Gastroesophageal sphincter (tissue), 3 donors: ENCODE results near the gene UTP3.

Experiments used
- CTCF ChIP-seq, 4 experiments: fragments of 200-600 bp in 2 of 4; fragments of 450-650 bp in 2 of 4; sonication (generic) in 1 of 4; IDR thresholded peaks; one replicate each; pipeline ENCODE4 v1.5.1; 2017 to 2019; ENCODE audit warnings: antibody characterized with exemption in 4 of 4, mild to moderate bottlenecking in 2 of 4, moderate library complexity in 2 of 4
- EP300 ChIP-seq: sonication (generic); formaldehyde crosslinking; IDR thresholded peaks from one replicate; pipeline ENCODE4 v1.6.1; 2017; ENCODE audit warnings: antibody characterized with exemption, mild to moderate bottlenecking
- POLR2A ChIP-seq, 2 donors: fragments of 450-650 bp; IDR thresholded peaks; one replicate each; pipeline ENCODE4 v1.6.1; 2017; ENCODE audit warnings: antibody characterized with exemption in 2 of 2, mild to moderate bottlenecking in 2 of 2, moderate library complexity in 1 of 2
- POLR2AphosphoS5 ChIP-seq: sonication (generic); formaldehyde crosslinking; IDR thresholded peaks from one replicate; pipeline ENCODE4 v1.6.1; 2017; ENCODE audit warnings: antibody characterized with exemption

- TF ChIP-seq CTCF (IDR thresholded peaks at IDR 0.05) (no peak), POLR2A (IDR thresholded peaks at IDR 0.05) (no peak), EP300 (no peak), POLR2AphosphoS5 (no peak)
Observed at GRCh38 chr4:70706044-70706461, 17.7 kb downstream of the UTP3 start.
